GM20000 (cell line): Measurements from ENCODE around the gene PCYOX1L.

Source experiments
- DNase-seq: peaks from one replicate; pipeline ENCODE4 v3.0.0; 2012; ENCODE audit warnings: low spot score
- TF ChIP-seq, protein P1 (sequence below): IDR thresholded peaks from 2 replicates; pipeline ENCODE4 v1.5.1; 2012; ENCODE audit warnings: mild to moderate bottlenecking, control low read depth; ENCODE audit errors: extremely low read depth, missing control alignments

The PCYOX1L gene

DNA sequence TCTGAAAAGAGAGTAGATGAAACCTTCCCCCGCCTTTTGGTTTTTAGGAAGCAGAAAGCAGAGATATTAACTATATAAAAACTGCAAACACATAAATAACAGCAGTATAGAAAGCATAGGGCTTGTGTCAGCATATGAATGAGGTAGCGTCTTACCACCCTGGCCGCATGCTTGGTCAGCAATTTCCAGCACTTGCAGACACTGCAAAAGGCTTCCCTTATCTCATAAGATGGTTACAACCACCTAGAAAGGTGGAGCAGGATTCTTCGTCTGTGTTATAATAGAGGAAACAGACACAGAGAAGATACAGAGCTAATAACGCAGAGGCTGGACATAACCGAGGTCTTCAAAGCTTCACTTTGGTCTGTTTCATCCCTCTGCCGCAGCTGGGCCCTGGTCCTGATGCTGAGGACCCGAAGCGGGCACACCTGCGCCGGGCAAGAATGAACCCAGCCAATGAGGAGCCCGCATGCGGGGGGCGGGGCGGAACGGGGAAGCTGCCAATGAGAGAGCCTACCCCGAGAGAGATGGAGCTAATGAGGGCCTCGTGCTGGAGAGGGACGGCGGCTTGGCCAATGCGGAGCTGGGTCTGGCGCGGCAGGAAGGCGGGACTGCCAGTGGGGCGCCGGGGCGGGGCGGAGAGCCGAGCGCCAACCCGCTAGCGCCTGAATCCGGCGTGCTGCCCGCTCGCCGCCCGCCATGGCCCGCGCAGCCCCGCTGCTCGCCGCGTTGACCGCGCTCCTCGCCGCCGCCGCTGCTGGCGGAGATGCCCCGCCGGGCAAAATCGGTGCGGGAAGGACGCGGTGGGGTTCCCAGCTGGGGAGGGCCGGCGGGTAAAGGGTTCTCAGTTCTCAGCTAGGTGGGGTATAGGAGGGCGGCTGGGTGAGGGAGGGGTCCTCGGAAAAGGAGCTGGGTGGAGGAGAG is at the start of gene PCYOX1L:
Gene PCYOX1L (plus strand): TSS at position 677 of the 924 bp plus-strand sequence. CDS start 23 bp downstream, at position 700.
- peak; percentile 97 for DNase-seq

DNA sequence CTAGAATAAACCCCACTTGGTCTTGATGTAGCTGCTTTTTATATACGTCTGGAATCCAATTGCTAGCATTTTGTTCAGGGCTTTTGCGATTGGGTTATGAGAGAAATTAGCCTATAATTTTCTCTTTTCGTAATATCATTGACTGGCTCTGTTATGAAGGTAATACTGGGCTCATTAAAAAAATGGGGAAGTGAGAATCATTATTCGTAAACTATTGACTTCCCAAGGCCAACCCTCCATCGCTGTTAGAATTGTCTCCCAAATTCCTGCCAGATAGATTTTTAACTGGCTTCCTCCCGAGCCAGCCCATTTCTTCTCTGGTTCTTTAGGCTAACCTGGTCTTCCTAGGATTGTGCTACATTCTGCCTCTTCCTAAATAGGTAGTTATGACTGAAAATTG is 48.5 kb upstream of the PCYOX1L start:
- TF ChIP-seq, protein P1, sequence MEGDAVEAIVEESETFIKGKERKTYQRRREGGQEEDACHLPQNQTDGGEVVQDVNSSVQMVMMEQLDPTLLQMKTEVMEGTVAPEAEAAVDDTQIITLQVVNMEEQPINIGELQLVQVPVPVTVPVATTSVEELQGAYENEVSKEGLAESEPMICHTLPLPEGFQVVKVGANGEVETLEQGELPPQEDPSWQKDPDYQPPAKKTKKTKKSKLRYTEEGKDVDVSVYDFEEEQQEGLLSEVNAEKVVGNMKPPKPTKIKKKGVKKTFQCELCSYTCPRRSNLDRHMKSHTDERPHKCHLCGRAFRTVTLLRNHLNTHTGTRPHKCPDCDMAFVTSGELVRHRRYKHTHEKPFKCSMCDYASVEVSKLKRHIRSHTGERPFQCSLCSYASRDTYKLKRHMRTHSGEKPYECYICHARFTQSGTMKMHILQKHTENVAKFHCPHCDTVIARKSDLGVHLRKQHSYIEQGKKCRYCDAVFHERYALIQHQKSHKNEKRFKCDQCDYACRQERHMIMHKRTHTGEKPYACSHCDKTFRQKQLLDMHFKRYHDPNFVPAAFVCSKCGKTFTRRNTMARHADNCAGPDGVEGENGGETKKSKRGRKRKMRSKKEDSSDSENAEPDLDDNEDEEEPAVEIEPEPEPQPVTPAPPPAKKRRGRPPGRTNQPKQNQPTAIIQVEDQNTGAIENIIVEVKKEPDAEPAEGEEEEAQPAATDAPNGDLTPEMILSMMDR, result no peak
- DNase-seq, result no peak

More for the DNA sequence above, at the start of gene PCYOX1L:
- TF ChIP-seq, protein P1, result no peak

- DNase-seq, result no peak
- TF ChIP-seq, protein P1, result no peak
Measured at GRCh38 chr5:149310488-149310887, 47.4 kb upstream of the PCYOX1L start.

- TF ChIP-seq, protein P1, result no peak
- DNase-seq, result no peak
Measured at GRCh38 chr5:149310947-149311658, 46.7 kb upstream of the PCYOX1L start.

GRCh38 chr5:149313151-149313841 is 44.5 kb upstream of the PCYOX1L start:
- DNase-seq, result no peak
- TF ChIP-seq, protein P1, result no peak

- DNase-seq, result no peak
- TF ChIP-seq, protein P1, result no peak
Measured at GRCh38 chr5:149314571-149315111, 43.2 kb upstream of the PCYOX1L start.

GRCh38 chr5:149315753-149316152 is 42.1 kb upstream of the PCYOX1L start:
- TF ChIP-seq, protein P1, result no peak
- DNase-seq, result no peak
